Heart left ventricle (tissue), 13 donors: Measurements from ENCODE around the gene FOXP1.

Experiments
- CTCF ChIP-seq, 12 donors: fragments of 200-600 bp; sonication (generic) in 4 of 12; IDR thresholded peaks; one replicate each; pipeline versions ENCODE4 v1.5.0 to v1.8.0; 2018 to 2022; ENCODE audit warnings: antibody characterized with exemption in 12 of 12, mild to moderate bottlenecking in 5 of 12
- POLR2A ChIP-seq, 2 donors: fragments of 450-650 bp; IDR thresholded peaks; one replicate each; pipeline ENCODE4 v1.6.1; 2017; ENCODE audit warnings: antibody characterized with exemption in 2 of 2, mild to moderate bottlenecking in 2 of 2, moderate library complexity in 2 of 2
- donor health status: ischemic (EF 13 %, LVEDD 7.1; RV severe dilation, severe dysfunction).
- donor health status: DM: no; HTN: yes; CAD: no.
- donor health status: DM: no; HTN: no; CAD: no.
- donor health status: ischemic (EF 25% LVEDD 6.9; RV normal size, moderate dysfunction).
- donor health status: ischemic (EF 25% LVEDD 5.7; RV mildly dilated, moderate dysfunction).
- donor health status: ischemic (EF 35%, LVEDD 5.7; RV mildly dilated, moderate dysfunction).
- donor health status: nonischemic (EF 11% LVEDD 7.7; RV severe dilation, severe dysfunction).
- donor health status: DM: yes; HTN: yes; CAD: no.
- donor health status: PGD.
- donor health status: ischemic (EF 29% LVEDD 5.4; RV normal size, mild dysfunction).
- donor health status: nonischemic (EF 23%, LVEDD 6.1; RV moderate dilation, normal function).

DNA sequence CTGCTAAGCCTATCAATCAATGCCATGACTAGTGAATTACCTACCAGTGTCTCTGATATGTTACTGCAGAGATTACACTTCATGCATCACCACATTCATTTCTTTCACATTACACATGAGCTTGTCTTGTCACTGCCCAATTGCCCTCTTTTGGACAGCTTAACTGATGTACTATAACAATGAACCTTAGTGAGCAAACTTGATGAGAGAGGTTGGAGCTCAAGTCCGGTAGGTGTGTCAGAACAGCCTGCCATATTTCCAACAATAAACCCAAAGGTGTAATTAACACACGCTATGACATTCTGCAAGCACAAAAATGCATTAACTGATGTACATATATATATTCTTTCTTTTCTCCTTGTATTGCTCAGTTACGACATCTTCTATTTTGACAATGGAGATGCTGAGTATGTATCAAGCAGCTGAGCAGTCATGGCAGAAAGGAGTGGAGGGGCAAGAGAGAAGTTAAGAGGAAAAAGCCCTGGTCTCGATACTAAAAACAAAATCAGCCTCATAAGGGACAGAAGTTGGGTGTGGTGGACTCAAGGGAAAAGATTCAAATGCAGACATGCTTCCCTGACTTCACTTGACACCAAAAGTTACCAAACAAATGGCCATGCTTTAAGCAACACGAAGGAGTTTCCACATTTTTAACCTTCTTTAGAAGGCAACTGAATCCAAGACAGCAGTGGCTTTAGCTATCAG lies 538.2 kb downstream of the FOXP1 start:
- TF ChIP-seq CTCF (IDR thresholded peaks at IDR 0.05) = no peak
- TF ChIP-seq POLR2A (IDR thresholded peaks at IDR 0.05) = no peak
